ENCODE results near the gene RAB38. TPM values are rescaled to one million over a fixed set of nuclear protein-coding genes. Genes with fewer than 3 reads are reported as not detected.

The RAB38 gene
- polyA plus RNA-seq, 3 donors: 19.9 to 22.4 (median 22.2) TPM

GRCh38 chr11:88064097-88064705 lies 111.0 kb downstream of the RAB38 start:
- DNase-seq (ENCODE audit: extremely low read depth in 1 of 11, low read depth in 9 of 11, low spot score in 4 of 11): no peak

Other genes with a start within 250 kb of the RAB38 start
- gene CTSC, start 162.3 kb upstream of the RAB38 start, polyA plus RNA-seq (ENCODE audit: insufficient read length in 3 of 3): 100 to 1,000 TPM; 239 to 275 (median 265) TPM

Data from renal cortex interstitium (tissue), 11 donors.